ENCODE data around the gene ZC3H10. TPM values are rescaled to one million over a fixed set of nuclear protein-coding genes. Genes with fewer than 3 reads are reported as not detected.

Gene ZC3H10
- total RNA-seq, 3 donors from 2014 or later = 3.6 to 4.8 (median 4.7) TPM

GRCh38 chr12:56082382-56082781, 35.7 kb upstream of the ZC3H10 start:
- H3K27me3 ChIP-seq = no peaks in the 10 kb centered on the region
- peak overlapping the region in 2 of 3 donors; percentile 70 to 82 for H3K4me3 ChIP-seq
- no peak for TF ChIP-seq POLR2A (IDR thresholded peaks at IDR 0.05)
- no peak for TF ChIP-seq POLR2AphosphoS5 (IDR thresholded peaks at IDR 0.05)
- TF ChIP-seq CTCF (IDR thresholded peaks at IDR 0.05) = no peak
- intact Hi-C loops (cut with DNase I; ENCODE audit: low total_unique reads) = no loop called here
- H3K27ac ChIP-seq = peak overlapping the region; percentile 88 to 91
- no peaks in the 10 kb centered on the region for H3K36me3 ChIP-seq
- DNase-seq (ENCODE audit: low spot score in 2 of 2) = no peak
- no peaks in the 10 kb centered on the region for H3K9me3 ChIP-seq
- peaks cover 0 to 9% of the 10 kb centered on the region in 2 donors for H3K4me1 ChIP-seq

GRCh38 chr12:56082967-56083366, 35.1 kb upstream of the ZC3H10 start:
- Histone ChIP-seq H3K27ac (peak overlapping the region; percentile 40 to 88), H3K4me1 (peaks cover 0 to 9% of the 10 kb centered on the region in 2 donors), H3K4me3 (peak overlapping the region in 1 of 3 donors; percentile 3), H3K27me3 (no peaks in the 10 kb centered on the region), H3K36me3 (no peaks in the 10 kb centered on the region), H3K9me3 (no peaks in the 10 kb centered on the region)
- intact Hi-C loops (cut with DNase I; ENCODE audit: low total_unique reads) = no loop called here
- no peak for TF ChIP-seq CTCF (IDR thresholded peaks at IDR 0.05)
- TF ChIP-seq POLR2A (IDR thresholded peaks at IDR 0.05) = no peak
- TF ChIP-seq POLR2AphosphoS5 (IDR thresholded peaks at IDR 0.05) = no peak
- DNase-seq (ENCODE audit: low spot score in 2 of 2) = no peak

- no peak for TF ChIP-seq CTCF (IDR thresholded peaks at IDR 0.05)
- no peak for TF ChIP-seq POLR2A (IDR thresholded peaks at IDR 0.05)
- no peak for TF ChIP-seq POLR2AphosphoS5 (IDR thresholded peaks at IDR 0.05)
- Histone ChIP-seq H3K4me1 (peaks cover 0 to 9% of the 10 kb centered on the region in 2 donors), H3K36me3 (no peaks in the 10 kb centered on the region), H3K27me3 (no peaks in the 10 kb centered on the region), H3K9me3 (no peaks in the 10 kb centered on the region), H3K27ac (peak overlapping the region; percentile 31 to 32), H3K4me3 (no peak overlapping the region)
- no peak for DNase-seq (ENCODE audit: low spot score in 2 of 2)
- intact Hi-C loops (cut with DNase I; ENCODE audit: low total_unique reads) = no loop called here
Measured at GRCh38 chr12:56084958-56085543, 33.0 kb upstream of the ZC3H10 start.

GRCh38 chr12:56086096-56086495, 32.0 kb upstream of the ZC3H10 start:
- Histone ChIP-seq H3K4me1 (peaks cover 0 to 9% of the 10 kb centered on the region in 2 donors), H3K27me3 (no peaks in the 10 kb centered on the region), H3K4me3 (no peak overlapping the region), H3K36me3 (no peaks in the 10 kb centered on the region), H3K27ac (peak overlapping the region; percentile 71 to 81), H3K9me3 (no peaks in the 10 kb centered on the region)
- intact Hi-C loops (cut with DNase I; ENCODE audit: low total_unique reads) = no loop called here
- TF ChIP-seq POLR2AphosphoS5 (IDR thresholded peaks at IDR 0.05) (peak in 2 of 3 donors; percentile 32 to 44), CTCF (IDR thresholded peaks at IDR 0.05) (no peak), POLR2A (IDR thresholded peaks at IDR 0.05) (no peak)
- DNase-seq (ENCODE audit: low spot score in 2 of 2) = peak; percentile 67 to 76

GRCh38 chr12:56086608-56087007, 31.5 kb upstream of the ZC3H10 start:
- Histone ChIP-seq H3K4me3 (no peak overlapping the region), H3K27me3 (no peaks in the 10 kb centered on the region), H3K27ac (peak overlapping the region; percentile 71 to 81), H3K9me3 (no peaks in the 10 kb centered on the region), H3K36me3 (no peaks in the 10 kb centered on the region), H3K4me1 (peaks cover 0 to 9% of the 10 kb centered on the region in 2 donors)
- intact Hi-C loops (cut with DNase I; ENCODE audit: low total_unique reads) = no loop called here
- DNase-seq (ENCODE audit: low spot score in 2 of 2) = no peak
- TF ChIP-seq POLR2AphosphoS5 (IDR thresholded peaks at IDR 0.05) (no peak), CTCF (IDR thresholded peaks at IDR 0.05) (no peak), POLR2A (IDR thresholded peaks at IDR 0.05) (no peak)

Data from breast epithelium (tissue), 4 donors.